Stimulated activated CD8-positive, alpha-beta memory T cell treated with anti-CD3 and anti-CD28 coated beads, Interleukin-4, amount 100 ng/mL, for 1 hour (primary cell): ENCODE data around the gene PPP1CA.
A peak's percentile ranks its signal among the peaks of the same experiment; 100 is the strongest.

Experiments used
- DNase-seq, 2 donors: peaks; one replicate each; pipeline ENCODE4 v3.0.0-alpha.2; 2020; ENCODE audit warnings: low read depth in 2 of 2, low spot score in 1 of 2

Gene PPP1CA

DNA sequence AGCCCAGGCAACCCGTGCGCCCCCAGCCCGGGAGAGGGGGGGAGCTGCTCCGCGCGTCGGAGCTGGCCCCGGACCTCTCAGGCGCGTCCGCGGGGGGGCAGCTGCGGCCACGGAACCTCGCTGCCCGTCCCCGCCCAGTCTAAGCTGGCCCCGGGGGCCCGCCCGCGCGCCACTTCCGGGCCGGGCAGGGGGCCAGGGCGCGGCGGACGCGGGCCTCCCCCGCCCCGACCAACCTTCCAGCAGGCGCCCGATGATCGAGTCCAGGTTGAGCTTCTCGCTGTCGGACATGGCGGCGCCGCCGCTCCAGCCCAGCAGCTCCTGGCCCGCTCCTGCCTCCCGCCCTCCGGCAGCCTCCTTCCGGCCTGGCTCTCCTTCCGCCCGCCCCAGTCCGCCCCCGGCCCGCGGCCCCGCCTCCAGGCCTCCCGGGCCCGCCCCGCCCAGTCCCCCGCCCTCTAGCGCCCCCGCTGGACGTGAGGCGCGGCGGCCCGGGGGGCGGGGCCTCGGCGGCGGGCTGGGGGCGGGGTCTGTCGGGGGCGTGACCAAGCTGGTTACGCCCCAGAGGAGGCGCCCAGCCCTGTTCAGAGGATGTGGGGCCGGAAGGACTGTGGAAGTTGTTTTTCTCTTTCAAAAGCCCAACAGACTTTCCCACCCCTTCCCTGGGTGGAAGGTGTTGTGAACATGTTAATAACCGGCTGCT, at the start of gene PPP1CA:
TSS of gene PPP1CA (minus strand) at position 364 of the 697 bp plus-strand sequence. CDS start at position 288, 76 bp downstream.
- DNase-seq, result peak; percentile 79 to 91

DNA sequence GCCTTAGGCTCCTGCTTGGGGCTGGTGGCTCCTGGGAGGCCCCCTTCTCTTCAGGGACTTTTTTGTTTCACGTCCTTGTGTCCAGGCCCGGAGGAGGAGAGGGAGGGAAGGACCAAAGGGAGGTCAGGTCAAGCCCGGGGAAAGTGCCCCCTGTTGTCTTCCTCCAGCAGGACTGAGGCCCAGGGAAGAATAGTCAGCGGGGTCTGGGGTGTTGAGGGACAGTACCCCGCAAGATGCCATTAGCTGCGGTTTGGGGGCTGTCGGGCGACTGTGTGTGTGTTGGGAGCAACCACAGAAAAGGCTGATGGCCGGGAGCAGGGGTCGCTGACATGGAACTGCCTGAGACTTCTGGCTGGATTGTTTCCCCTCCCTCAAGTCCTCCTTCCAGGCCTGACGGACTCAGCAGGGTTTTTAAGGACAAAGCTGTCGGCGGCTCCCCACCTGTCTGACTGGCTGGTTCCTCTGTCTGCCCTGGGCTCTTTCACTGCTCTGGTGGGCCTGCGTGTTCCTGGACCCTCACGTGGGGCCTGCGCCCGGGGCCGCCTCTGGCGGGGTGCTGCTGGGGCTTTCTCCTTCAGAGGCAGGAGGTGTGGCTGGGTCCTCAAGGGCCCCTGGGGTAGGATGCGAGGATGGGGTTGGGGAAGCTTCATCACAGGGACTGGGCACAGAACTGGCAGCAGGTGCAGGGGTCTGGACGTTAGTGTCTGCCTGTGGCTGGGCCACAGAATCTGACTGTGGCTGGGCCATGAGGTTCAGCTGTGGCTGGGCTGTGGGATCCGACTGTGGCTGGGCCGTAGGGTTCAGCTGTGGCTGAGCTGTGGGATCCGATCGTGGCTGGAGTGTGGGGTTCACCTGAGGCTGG, 49.4 kb upstream of the PPP1CA start:
- no peak for DNase-seq

DNA sequence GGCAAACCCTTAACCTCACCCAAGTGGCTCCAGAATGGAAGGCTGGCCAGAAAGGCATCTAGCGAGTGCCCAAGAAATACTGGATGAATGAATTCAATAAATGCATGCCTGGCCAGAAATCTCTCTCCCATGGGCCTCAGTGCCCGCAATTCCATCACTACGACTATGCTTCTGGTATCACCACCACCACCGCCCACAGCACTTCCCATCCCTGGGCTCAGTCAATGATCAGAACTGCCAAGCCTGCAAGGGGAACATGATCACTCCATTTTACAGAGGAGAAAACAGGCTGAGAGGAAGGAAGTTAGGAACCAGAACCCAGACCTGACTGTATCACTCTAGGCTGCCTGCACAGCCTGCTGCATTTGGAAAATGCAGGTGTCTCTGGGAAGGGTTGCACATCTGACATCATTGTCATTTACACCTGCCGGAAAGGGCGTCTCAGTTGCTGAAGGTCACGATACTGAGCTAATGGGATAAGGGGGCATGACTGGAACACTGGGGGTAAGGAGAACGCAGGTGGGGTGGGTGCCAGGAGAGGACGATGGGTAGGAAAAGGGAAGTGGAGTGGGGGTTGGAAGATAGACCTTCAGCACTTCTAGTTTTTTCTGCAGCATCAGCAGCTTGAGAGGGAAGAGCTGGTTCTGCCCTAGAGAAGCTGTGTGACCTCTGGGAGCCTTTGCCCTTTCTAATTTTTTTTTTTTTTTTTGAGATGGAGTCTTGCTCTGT, 47.6 kb upstream of the PPP1CA start:
- DNase-seq, result no peak

DNA sequence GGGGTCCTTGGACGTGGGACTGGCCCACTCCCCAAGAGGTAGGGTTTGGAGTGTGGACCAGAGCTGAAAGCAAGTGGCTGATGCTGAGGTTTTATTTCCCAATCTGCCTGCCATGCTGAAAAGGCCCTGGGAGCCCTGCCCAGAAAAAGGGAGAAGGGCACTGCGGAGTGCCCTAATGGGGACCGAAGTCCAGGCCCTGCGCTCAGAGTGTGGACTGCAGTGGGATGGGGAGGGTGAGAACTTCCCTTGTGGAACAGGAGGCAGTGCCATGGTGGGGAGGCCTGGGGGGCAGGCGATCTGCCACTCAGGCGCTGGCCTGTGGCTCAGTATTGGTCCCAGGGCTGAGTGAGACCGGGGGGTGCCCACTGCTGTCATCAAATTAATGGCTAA, 46.6 kb upstream of the PPP1CA start:
- DNase-seq, result no peak

DNA sequence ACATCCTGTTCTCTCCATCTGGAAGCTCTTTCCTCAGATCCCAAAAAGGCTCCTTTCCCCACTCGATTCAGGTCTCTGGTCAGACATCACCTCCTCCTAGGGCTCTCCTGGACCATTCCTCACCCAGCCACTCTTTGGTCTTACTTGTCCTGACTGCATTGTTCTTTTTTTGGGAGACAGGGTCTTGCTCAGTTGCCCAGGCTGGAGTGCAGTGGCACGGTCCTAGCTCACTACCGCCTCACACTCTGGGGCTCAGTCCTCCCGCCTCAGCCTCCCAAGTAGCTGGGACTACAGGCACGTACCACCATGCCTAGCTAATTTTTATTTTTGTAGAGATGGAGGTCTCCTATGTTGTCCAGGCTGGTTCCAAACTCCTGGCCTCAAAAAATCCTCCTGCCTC, 43.9 kb upstream of the PPP1CA start:
- DNase-seq, result no peak

DNA sequence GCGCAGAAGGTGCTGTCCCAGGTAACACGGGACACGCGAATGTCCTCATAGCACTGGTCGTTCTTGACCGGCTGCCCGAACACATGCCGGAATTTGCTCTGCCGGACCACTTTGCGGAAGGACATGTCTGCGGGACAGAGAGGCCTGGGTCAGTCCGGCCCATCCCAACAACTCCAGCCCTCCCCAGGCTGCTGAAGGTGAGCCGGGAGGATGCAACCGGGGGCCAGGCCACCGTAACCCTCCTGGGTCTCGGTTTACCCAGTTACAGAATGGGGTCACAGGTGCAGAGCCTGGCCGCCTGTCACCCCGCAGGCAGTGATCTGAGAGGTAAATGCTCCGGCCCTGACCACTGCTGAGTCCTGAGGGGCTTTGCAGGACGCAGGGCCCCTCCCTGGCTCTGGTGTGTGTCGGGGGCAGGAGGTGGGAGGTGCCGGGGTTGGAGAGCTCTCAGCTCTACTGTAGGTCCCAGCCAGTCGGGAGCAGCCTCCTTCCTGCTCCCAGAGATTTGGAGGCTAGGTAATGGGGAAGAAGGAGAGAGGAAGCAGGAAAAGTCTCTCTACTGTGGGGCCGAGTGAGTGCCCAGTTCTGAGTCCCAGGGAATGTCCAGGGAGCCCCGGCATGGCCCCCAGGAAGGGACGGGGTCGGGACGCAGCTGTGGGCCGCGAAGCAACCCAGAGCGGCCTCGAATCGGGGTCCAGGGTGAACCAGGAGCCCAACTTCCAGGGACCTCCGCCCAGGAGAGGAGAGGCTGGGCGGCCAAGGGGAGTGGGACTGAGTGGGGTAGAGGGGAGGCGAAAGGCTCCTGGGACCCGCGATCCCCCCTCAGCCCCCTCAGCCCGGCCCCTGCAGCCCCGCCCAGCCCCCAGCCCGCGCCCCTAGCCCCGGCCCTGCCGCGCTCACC, 41.1 kb upstream of the PPP1CA start:
- no peak for DNase-seq

DNA sequence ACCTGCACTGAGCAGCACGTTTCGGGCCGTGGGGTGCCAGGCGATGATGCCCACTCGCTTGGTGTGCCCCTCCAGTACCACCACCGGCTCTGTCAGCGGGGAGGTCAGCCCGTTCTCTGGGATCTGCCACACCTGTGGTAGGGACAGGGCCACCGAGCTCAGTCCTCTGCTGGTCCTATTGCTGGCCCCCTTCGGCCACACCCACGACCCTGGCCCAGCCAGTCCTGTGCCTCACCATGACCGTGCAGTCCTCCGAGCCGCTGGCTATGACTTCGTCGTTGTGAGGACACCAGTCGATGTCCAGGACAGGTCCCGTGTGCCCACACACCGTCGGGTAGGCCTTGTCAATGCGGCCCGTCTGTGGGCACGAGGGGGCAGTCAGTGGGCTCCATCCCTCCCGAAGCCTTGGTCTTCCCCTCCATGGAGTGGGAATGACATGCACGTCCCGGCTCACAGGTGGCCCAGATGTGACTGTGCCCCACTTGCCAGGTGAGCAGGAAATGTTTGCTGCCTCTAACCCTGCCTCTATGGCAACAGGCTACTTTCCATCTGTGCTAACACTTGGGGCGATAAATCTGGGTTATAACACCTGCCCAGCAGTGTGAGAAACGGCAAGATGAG, 40.2 kb upstream of the PPP1CA start:
- no peak for DNase-seq

DNA sequence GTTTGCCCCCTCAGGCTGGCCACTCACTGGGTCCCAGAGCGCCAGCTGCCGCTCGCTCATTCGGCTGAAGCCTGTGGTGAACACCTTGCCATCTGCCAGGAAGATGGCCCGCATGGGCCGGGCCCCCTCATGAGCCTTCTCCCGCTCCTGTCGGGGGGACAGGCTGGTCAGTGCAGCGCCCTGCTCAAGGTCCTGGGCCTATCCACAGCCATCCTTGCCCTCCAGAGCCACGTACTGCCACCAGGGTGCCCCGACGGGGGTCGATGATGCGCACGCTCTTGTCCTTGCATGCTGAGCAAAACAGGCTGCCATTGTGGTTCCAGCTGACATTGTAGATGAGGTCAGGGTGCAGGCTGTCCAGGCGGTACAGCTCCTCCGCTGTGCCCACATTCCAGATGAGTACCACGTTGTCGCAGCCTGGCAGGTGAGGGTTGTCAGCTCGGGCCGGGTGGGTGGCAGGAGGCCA, 39.5 kb upstream of the PPP1CA start:
- no peak for DNase-seq

DNA sequence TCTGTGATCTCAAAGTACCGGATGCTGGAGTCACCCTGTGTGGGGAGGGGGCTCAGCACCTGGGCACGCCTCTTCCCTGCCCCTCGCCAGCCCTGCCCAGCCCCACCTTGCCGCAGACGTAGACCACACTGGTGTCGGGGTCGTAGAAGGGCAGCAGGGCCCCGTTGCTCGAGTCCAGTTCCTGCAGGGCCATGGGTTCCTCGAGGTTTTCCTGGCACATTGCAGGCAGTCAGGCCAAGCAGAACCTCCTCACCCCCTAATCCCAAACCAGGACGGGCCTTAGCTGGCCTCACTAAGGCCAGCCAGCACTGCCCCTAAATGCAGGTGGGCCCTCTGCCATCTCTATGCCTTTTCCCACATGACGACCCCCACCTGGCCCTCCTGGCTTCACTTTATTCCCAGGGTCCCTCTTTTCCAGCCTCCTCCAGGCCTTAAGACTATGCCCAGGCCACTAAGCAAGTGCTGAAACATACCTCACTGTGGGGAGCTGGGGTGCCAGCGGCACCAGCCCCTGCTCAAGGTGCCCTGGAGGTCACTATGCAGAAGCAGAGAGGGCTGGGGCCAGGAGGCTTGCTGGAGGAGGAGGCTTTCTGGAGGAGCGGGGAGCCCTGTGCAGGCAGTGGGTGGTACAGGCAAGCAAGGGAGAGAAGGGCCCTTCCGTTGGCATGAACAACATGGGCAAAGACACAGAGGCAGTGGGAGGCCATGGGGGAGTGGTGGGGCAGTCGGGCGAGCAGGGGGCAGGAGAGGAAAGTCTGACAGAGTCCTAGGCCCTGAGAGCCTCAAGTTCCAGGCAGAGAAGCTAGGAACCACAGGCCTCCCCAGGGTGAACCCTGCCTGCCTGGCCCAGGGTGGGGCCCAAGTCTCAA, 38.8 kb upstream of the PPP1CA start:
- no peak for DNase-seq

DNA sequence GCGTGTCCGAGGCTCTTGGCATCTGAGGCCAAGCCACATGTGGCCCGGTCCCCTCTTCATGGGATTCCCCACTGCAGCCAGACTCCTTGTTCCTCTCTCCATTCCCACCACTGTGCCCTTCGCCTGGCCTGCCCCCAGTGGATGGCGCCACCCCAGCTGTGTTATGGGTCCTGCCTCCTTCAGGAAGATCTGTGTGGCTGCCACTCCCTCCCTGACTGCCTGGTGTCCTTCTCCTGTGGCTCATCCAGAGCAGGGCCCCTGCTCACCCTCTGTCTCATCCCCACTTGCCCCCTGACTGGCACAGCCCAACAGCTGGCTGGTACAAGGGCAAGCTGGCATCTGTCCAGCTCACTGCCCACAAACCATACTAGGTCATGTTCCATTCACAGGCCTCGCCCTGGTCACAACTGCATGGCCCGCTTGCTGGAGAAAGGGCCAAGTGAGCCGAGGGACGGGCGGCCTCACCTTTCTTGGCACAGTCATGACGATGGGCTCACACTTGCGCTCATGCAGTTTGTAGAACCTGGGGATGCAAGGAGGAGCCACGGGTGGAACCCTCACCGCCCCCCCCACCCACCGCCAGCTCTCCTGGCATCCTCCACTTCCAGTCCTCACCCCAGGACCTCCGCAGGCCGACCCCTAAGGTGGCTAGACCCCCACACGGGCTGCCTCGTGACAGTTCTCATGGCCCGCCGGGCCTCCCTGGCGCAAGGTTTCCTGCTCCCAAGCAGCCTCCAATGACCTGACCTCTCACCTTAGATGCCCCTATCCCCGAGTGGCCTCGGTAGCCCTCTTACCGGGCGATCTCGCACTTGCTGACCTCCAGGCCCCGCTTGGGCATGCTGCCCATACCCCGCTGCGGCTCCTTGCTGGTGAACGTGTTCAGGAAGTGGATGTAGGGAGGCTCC, 37.9 kb upstream of the PPP1CA start:
- no peak for DNase-seq

DNA sequence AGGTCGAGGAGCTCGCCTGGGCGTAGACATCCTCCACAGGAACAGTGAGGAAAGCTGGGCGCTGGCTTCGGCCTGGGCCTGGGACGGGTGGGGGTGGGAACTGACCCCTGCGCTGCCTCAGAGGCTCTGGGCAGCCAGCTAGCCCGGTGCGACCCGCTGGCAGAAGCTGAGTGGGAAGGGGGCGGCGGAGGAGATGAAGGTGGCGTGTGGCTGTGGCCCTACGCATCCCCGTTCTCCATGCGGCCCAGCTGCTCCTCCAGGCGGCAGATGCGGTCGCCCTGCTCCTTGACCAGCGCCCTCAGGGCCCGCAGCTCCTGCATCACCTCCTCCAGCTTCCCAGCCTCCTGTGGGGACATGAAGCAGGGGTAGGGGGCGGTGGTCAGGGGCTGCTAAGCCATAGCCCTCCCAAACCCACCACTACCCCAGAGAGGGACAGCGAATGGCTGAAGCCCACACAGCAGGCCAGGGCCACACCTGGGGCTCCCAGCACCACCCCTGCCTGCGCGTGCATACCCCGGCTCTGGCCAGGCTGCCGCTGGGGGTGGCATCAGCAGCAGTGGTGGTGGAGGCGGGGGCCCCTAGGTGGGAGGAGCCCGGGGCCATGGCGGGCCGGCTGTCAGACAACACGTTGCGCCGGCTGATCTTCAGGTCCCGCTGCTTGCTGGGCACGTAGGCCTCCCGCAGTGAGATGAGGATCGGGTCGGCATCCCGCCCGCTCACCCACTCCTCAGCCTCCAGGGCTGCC, 36.7 kb upstream of the PPP1CA start:
- peak in 1 of 2 donors; percentile 50 for DNase-seq

DNA sequence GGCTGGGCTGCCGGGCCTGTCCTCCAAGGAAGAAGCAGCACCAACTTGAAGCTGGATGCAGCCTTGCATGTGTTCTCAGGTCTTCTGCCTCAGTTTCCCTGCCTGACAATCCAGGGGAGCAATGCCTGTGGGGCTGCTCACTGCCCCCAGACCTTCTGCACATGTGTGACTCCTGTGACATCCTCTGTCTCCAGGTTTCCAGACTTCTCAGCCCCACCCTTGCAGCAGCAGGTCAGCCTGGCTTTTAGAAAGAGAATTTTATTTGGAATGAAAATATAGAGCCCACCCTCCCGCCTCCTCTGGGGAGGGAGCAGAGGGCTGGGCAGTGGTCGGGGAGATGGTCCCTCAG, 36.1 kb upstream of the PPP1CA start:
- no peak for DNase-seq

DNA sequence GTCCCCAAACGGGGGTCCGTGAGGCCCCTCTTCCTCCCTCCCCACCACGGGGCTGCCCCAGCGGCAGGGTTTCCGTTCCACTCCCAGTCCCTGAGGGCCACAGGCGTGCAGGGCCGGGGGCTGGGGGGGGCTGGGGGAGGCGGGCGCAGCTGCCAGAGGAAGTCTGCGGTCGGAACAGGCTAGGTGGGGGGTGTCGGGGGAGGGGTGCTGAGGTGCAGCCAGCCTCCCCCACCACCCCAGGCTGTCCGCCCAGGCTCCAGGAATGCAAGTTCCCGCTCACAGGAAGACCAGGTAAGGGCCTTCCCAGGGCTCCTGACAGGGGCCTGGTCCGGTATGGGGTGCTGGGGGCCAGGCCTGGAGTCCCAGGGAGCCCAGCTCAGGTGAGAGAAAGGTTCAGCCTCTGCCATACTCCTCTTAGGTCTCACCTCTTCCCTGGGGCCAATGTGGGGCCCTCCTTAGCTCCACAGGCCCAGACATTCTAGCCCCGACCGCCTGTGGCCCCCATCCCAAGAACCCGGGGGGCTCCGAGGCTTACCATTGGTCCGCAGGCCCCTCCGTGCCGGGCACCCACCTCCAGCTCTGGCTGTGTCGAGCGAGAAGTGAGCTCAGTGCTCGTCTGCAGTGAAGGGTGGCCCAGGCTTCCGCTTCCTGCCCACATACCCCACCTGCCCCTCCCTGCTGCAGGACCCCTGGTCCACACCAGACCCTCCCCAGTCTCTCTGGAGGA, 35.6 kb upstream of the PPP1CA start, which contains the start of gene PTPRCAP:
TSS of gene PTPRCAP (minus strand) at position 601 of the 727 bp plus-strand sequence. CDS start at position 538, 63 bp downstream.
- DNase-seq, result peak; percentile 62 to 71

DNA sequence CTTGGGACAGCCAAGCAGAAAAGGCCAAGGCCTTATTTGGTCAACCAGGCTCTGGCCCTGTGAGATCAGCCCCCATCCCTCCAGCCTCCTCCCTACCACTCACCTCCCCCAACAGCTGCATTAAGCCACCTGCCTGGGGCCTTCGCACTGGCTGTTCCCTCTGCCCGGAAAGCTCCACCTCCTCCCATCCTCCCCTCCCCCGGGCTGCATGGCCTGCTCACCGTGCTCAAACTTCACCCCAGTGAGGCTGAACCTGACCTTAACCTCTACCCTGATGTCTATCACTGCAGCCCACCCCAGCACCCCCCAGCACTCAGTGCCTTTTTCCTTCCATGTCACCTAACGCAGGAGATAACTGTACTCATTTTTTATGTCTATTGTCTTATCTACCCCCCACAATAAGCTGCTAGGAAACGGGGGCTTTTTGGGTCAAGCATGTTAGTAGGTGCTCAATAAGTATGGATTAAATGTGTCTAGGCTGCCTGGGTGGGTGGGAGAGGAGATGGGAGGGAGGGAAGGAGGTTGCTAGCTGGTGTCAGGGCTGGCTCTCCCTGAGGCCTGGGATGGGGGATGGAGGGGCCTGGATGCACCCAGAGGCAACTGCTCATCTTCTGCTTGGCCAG, 34.9 kb upstream of the PPP1CA start:
- DNase-seq, result peak in 1 of 2 donors; percentile 35

DNA sequence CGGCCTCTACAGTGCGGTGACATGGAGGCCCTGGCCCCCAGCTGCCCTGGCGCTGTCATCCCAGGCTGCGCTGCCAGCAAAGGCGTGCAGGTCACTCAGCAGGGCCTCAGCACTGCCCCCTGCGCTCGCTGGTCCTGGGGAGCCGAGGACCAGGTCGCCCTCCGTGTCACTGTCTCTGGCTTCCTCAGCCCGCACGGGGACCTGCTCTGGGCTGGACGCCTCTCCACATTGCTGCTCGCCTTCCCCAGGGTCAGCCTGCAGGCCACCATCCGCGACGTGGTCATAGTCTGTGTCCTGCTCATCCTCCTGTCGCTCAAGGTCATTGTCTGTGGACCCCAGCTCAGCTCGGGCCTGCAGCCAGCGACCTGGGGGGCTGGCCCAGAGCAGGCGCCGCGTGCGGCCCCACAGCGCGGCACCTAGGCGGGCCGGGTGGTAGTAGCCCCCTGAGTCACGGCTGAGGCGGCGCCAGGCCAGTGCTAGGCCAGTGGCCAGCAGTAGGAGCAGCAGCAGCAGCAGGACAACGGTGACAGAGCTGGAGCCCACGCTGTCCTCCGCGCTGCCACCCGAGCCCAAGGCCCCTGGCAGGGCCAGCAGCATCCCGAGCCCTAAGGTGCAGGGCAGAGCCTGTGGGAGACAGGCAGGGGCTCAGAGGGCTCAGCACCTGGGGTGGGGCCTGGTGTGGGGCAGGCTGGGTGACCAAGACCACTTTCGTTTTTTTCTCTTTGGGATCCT, 34.2 kb upstream of the PPP1CA start:
- no peak for DNase-seq
